DND-41 (cell line): ENCODE measurements around the gene ATR.
"Not testable (repeated sequence)": the region's sequence is repeated elsewhere in the genome, so short reads cannot be mapped to it uniquely, and the experiment has no call there.

Source experiments
- ATAC-seq: fragments of 200-7000 bp; cut with Tn5 transposase; 3 replicates; pipeline ENCODE4 v1.9.1; 2021; ENCODE audit warnings: low read depth; ENCODE audit not compliant: insufficient read depth
- DNase-seq: peaks from one replicate; pipeline ENCODE4 v3.0.0-alpha.2; 2020
- H2AFZ ChIP-seq: 2 replicates; pipeline ENCODE4 v1.6.0; 2012; ENCODE audit warnings: low read depth, low read length
- H3K27ac ChIP-seq: 2 replicates; pipeline ENCODE4 v1.5.1; 2012; ENCODE audit warnings: low read length, inconsistent platforms
- H3K27me3 ChIP-seq: fragments of 200-600 bp; sonication (generic); 2 replicates; pipeline ENCODE4 v1.6.0; 2012; ENCODE audit warnings: low read length, mild to moderate bottlenecking, inconsistent platforms; ENCODE audit not compliant: insufficient read depth, poor library complexity
- H3K36me3 ChIP-seq: 2 replicates; pipeline ENCODE4 v1.5.1; 2012; ENCODE audit warnings: low read length, inconsistent platforms; ENCODE audit not compliant: insufficient read depth
- H3K4me1 ChIP-seq: 2 replicates; pipeline ENCODE4 v1.5.1; 2012; ENCODE audit warnings: mild to moderate bottlenecking, low read length; ENCODE audit not compliant: insufficient read depth
- H3K4me2 ChIP-seq: 2 replicates; pipeline ENCODE4 v1.6.0; 2012; ENCODE audit warnings: mild to moderate bottlenecking, moderate library complexity, low read length, inconsistent platforms; ENCODE audit not compliant: insufficient read depth
- H3K4me3 ChIP-seq, 2 experiments: fragments of 200-600 bp in 1 of 2; shearing (Covaris generic) in 1 of 2; 2 replicates each; pipeline ENCODE4 v1.5.1; 2012 to 2016; ENCODE audit warnings: inconsistent platforms in 2 of 2, low read length in 2 of 2, mild to moderate bottlenecking in 2 of 2, low read depth in 1 of 2, moderate library complexity in 1 of 2
- H3K79me2 ChIP-seq: 2 replicates; pipeline ENCODE4 v1.6.0; 2012; ENCODE audit warnings: low read length, inconsistent platforms; ENCODE audit not compliant: insufficient read depth
- H3K9ac ChIP-seq: 2 replicates; pipeline ENCODE4 v1.6.0; 2012; ENCODE audit warnings: low read depth, mild to moderate bottlenecking, inconsistent platforms, low read length, moderate library complexity
- H3K9me3 ChIP-seq: 2 replicates; pipeline ENCODE4 v1.5.1; 2012; ENCODE audit warnings: low read length, moderate library complexity, mild to moderate bottlenecking, inconsistent platforms; ENCODE audit not compliant: insufficient read depth, severe bottlenecking
- H4K20me1 ChIP-seq: 2 replicates; pipeline ENCODE4 v1.6.0; 2012; ENCODE audit warnings: low read length; ENCODE audit not compliant: insufficient read depth
- EZH2 ChIP-seq: IDR thresholded peaks from 3 replicates; pipeline ENCODE4 v1.6.1; 2012; ENCODE audit warnings: borderline replicate concordance, low read depth, mild to moderate bottlenecking, moderate library complexity, low read length, inconsistent platforms; ENCODE audit not compliant: severe bottlenecking
- TF ChIP-seq, protein P1 (sequence below): IDR thresholded peaks from 2 replicates; pipeline ENCODE4 v1.5.1; 2012; ENCODE audit warnings: borderline replicate concordance, low read length, moderate library complexity, mild to moderate bottlenecking; ENCODE audit not compliant: poor library complexity, severe bottlenecking; ENCODE audit errors: extremely low read depth

Gene ATR

GRCh38 chr3:142418926-142419592, 159.5 kb downstream of the ATR start:
- ATAC-seq = no peak

DNA sequence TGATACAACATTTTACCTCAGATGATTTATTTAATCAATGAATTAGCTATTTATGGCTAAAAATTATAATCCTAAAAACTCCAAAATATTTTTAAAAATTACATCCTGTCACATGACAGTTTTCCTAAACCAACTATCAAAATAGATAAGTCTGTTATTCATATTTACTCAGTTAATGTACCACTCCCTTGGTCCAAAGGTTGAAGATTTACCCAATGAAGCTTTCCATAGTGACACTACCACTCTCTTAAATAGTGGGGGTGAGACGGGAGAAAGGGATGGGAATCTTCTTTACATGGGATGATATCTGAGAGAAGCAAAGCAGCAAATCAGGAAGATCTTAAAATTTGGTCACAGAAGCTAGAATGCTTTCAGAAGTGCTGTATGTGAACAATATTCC, 161.2 kb downstream of the ATR start:
- no peaks in the 10 kb centered on the region for H3K27me3 ChIP-seq
- no peaks in the 10 kb centered on the region for H3K79me2 ChIP-seq
- H3K4me3 ChIP-seq = no peak overlapping the region
- ATAC-seq (no peak), DNase-seq (no peak)
- H3K9ac ChIP-seq = no peak overlapping the region
- H3K4me1 ChIP-seq = no peaks in the 10 kb centered on the region
- H3K36me3 ChIP-seq = peaks cover 91% of the 10 kb centered on the region
- no peaks in the 10 kb centered on the region for H4K20me1 ChIP-seq
- no peak overlapping the region for H2AFZ ChIP-seq
- H3K9me3 ChIP-seq = no peaks in the 10 kb centered on the region
- TF ChIP-seq, protein P1, sequence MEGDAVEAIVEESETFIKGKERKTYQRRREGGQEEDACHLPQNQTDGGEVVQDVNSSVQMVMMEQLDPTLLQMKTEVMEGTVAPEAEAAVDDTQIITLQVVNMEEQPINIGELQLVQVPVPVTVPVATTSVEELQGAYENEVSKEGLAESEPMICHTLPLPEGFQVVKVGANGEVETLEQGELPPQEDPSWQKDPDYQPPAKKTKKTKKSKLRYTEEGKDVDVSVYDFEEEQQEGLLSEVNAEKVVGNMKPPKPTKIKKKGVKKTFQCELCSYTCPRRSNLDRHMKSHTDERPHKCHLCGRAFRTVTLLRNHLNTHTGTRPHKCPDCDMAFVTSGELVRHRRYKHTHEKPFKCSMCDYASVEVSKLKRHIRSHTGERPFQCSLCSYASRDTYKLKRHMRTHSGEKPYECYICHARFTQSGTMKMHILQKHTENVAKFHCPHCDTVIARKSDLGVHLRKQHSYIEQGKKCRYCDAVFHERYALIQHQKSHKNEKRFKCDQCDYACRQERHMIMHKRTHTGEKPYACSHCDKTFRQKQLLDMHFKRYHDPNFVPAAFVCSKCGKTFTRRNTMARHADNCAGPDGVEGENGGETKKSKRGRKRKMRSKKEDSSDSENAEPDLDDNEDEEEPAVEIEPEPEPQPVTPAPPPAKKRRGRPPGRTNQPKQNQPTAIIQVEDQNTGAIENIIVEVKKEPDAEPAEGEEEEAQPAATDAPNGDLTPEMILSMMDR = no peak
- TF ChIP-seq EZH2 = no peak
- no peak overlapping the region for H3K27ac ChIP-seq
- no peak overlapping the region for H3K4me2 ChIP-seq

More at GRCh38 chr3:142418926-142419592, 159.5 kb downstream of the ATR start:
- H3K4me2 ChIP-seq = no peak overlapping the region
- H3K27ac ChIP-seq = no peak overlapping the region
- DNase-seq = no peak
- H4K20me1 ChIP-seq = no peaks in the 10 kb centered on the region
- H3K9ac ChIP-seq = no peak overlapping the region
- no peaks in the 10 kb centered on the region for H3K9me3 ChIP-seq
- H3K4me3 ChIP-seq = no peak overlapping the region
- TF ChIP-seq, protein P1 = no peak
- TF ChIP-seq EZH2 = no peak
- H3K79me2 ChIP-seq = no peaks in the 10 kb centered on the region
- peaks cover 91% of the 10 kb centered on the region for H3K36me3 ChIP-seq
- H3K4me1 ChIP-seq = no peaks in the 10 kb centered on the region
- no peak overlapping the region for H2AFZ ChIP-seq
- no peaks in the 10 kb centered on the region for H3K27me3 ChIP-seq

DNA sequence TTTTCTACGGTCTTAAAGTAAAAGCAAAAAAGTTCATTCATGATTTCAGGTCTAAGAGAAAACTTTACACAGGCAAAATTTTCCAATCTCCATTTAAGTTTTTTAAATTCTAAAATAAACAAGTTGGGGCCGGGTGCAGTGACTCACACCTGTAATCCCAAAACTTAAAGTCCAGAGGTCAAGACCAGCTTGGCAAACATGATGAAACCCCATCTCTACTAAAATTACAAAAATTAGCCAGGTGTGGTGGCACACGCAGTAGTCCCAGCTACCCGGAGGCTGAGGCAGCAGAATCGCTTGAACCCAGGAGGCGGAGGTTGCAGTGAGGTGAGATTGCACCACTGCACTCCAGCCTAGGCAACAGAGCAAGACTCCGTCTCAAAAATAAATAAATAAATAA, 178.0 kb downstream of the ATR start:
- H3K4me3 ChIP-seq, H3K27ac ChIP-seq, H4K20me1 ChIP-seq, H3K79me2 ChIP-seq, H2AFZ ChIP-seq, H3K9me3 ChIP-seq, H3K27me3 ChIP-seq, H3K4me1 ChIP-seq, DNase-seq, H3K4me2 ChIP-seq, ATAC-seq, H3K9ac ChIP-seq: not testable (repeated sequence)
- H3K36me3 ChIP-seq = peaks cover 79% of the 10 kb centered on the region
